Suppressor macrophage (primary cell): ENCODE measurements around the gene CEACAM19.
"Not testable (repeated sequence)": the region's sequence is repeated elsewhere in the genome, so short reads cannot be mapped to it uniquely, and the experiment has no call there.

ENCODE experiments used
- DNase-seq, 4 experiments: peaks; one replicate each; pipeline ENCODE4 v3.0.0-alpha.2; 2020 to 2022

Gene CEACAM19

DNA sequence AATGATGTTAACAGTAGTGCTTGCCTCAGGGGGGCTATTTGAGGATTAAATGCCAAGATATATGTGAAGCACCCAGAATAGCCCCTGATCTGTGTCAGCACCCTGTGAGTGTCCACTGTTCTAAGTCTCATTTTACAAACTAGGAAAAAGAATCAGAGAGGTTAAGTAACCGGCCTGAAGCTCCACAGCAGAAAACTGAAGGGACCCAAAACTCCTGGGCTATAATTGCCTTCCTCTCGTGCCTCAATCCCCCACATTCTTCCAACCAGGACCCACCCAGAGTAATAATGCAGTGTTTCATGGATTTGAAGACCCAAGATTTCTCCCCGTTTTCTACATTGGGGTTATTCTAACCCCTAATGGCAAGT is 25.2 kb upstream of the CEACAM19 start:
- DNase-seq = no peak

DNA sequence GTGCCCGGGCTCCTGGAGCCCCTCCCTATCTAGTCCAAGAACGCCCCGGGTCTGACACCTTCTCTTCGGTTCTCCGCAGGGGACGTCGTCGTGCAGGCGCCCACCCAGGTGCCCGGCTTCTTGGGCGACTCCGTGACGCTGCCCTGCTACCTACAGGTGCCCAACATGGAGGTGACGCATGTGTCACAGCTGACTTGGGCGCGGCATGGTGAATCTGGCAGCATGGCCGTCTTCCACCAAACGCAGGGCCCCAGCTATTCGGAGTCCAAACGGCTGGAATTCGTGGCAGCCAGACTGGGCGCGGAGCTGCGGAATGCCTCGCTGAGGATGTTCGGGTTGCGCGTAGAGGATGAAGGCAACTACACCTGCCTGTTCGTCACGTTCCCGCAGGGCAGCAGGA is 24.1 kb upstream of the CEACAM19 start:
- DNase-seq = no peak

DNA sequence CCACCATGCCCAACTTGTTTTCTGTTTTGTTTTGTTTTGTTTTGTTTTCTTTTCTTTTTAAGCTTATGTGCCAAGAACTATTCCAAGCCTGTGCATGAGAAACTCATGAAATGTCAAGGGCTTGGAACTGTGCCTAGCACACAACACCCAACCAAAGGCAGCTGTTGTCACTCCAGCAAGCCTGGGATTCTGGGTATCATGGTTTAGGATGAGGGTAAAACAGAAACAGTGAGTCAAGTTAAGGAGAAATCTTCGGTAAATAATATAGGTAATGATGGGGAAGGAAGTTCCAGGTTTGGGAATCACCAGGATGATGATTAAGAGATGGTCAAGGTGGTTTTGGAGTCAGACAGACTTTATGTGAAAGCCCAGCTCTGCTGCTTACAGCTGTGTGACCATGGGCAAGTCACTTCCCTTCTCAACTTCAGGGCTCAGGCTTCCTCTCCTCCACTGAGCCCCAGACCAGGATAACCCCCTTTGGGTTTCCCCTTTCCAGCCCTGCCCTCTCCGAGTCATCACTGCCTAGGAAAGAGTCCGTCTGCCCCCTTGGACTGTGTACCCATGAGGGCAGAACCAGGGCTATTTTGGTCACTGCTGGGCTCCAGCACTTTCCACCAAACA is 22.5 kb upstream of the CEACAM19 start:
- DNase-seq = peak; percentile 50 to 77 (median 64)

DNA sequence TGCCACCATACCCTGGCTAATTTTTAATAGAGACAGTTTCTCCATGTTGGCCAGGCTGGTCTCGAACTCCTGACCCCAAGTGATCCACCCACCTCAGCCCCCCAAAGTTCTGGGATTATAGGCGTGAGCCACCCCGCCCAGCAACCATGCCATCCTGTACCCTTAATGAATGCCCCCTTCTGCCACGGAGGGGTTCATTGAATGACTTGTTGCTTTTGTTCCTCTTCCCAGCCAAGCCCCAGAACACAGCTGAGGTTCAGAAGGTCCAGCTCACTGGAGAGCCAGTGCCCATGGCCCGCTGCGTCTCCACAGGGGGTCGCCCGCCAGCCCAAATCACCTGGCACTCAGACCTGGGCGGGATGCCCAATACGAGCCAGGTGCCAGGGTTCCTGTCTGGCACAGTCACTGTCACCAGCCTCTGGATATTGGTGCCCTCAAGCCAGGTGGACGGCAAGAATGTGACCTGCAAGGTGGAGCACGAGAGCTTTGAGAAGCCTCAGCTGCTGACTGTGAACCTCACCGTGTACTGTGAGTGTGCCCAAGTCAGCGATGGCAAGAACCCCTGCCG is 21.6 kb upstream of the CEACAM19 start:
- no peak for DNase-seq

DNA sequence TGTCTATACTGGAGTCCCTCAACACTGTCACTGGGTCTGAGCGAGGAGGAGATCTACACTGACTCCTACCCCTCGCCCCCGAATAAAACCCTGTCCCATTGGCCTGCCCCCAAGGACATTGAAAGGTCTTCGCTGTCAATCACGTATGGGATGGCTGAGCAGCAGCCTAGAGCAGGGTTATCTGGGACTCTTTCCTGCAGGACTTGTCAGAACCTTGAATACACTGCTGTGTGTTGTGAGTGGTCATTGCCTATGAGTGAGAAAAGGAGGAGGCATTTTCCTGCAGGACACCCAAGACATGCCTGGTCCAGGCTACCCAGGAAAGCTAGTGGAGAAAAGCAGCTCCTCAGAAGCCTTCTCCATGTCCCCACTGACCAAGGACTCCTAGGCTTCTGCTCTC is 17.9 kb upstream of the CEACAM19 start:
- DNase-seq = no peak

DNA sequence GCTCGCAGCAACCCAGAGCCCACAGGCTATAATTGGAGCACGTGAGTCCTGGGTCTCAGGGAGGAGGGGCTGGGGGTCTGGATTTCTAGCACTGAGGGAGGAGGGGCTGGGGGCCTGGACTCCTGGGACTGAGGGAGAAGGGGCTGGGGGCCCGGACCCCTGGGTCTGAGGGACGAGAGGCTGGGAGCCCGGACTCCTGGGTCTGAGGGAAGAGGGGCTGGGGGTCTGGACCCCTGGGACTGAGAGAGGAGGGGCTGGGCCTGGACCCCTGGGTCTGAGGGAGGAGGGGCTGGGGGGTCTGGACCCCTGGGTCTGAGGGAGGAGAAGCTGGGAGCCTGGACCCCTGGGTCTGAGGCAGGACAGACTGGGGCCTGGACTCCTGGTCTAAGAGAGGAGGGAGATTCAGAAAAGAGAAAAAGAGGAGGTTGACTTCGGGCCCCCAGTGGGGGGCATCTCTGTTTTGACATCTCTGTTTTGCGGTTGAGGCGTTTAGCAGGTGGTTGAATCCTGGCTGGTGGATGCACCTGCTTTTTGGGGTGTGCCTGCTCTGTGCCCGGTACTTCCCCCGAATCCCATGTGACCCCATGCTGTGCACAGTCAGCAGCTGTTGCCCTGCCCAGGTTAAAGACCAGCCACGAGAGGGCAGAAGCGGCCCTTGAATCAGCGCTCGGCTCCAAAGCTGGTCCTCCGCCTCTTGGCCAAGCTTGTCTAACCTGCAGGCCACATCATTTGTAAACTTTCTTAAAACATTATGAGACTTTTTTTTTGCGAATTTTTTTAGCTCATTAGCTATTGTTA is 17.1 kb upstream of the CEACAM19 start:
- DNase-seq = peak; percentile 83 to 92 (median 90)

DNA sequence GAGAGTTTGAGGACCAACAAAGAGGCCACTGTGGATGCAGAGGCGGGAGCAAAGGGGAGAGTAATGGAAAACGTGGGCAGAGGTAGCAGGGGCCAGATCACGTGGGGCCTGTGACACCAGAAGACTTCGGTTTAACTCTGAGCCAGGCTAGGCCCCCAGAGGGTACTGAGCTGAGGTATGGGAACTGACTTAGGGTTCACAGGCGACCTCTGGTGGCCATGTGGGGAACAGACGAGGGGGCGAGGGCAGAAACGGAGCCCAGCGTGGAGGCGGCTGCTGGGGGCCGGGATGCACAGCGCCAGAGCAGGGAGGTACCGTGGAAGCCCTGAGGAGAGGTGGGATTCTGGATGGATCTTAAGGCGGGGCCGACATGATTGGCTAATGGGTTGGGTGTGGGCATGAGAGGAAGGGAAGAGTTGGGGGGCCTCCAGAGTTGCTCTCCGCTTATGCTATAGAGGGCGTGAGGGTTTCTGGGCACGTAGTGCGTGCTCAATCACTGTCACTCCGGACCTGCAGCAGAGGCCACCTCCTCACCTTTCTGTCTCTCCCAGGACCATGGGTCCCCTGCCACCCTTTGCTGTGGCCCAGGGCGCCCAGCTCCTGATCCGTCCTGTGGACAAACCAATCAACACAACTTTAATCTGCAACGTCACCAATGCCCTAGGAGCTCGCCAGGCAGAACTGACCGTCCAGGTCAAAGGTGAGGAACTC is 13.9 kb upstream of the CEACAM19 start:
- DNase-seq = peak; percentile 71 to 86 (median 77)

DNA sequence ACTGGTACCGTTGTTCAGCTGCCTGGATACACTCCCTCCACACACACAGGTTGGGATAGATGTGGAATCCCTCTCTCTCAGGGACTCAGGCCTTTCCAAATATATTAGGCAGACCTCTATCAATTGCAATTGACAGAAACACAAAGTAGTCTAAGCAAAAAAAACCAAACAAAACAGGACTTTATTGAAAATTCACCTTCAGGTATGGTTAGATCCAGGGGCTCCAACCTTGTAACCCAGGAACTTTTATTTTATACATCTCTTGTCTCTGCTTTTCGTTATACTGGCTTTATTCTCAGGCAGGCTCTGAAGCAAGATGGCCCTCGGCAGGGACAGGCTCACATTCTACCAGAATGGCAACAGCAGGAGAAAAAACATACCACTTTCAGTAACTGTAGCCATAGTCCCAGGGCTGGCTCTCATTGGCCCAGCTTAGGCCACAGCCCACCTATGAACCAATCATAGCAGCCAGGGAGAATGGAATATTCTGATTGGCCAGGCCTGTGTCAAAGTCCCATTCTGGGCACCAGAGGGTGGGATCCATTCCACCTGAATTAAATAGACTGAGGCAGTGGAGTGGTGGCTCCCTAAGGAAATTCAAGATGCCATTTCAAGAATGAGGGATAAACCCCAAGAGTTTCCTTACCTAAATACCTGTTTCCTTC is 13.1 kb upstream of the CEACAM19 start:
- no peak for DNase-seq

DNA sequence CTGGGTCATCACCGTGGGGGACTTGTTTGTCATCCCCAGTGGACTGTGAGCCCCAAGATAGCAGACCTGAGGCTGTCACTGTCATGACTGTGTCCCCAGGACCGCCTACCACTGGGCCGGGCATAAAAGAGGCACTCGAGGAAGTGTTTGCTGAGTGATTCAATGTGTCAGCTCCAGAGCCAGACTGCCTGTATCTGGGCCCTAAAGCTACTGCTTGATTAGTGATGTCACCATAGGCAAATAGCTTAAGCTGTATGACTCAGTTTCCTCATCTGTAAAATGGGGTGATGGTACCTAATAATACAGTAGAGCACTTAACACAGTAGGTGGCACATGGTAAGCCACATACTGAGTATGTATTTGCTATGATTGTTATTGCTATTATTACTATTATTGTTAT is 11.2 kb upstream of the CEACAM19 start:
- no peak for DNase-seq

DNA sequence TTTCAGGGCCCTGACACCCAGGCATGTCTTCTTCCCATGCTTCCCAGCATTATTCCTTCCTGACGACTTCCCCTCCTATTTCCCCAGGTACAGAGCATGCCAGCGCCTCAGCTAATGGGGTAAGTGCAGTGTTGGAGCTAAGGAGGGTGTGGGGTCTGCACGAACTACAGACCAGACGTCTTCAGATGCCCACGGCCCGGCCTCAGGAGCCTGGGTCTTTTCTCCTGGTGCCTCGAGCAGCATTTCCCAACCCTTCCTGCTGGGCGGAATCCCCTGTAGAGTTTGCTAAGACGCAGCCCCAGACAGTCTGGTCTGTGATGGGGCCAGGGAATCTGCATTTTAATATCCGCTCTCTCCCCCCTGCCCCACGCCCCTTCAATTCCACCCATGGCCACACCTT is 10.1 kb upstream of the CEACAM19 start:
- DNase-seq = no peak

DNA sequence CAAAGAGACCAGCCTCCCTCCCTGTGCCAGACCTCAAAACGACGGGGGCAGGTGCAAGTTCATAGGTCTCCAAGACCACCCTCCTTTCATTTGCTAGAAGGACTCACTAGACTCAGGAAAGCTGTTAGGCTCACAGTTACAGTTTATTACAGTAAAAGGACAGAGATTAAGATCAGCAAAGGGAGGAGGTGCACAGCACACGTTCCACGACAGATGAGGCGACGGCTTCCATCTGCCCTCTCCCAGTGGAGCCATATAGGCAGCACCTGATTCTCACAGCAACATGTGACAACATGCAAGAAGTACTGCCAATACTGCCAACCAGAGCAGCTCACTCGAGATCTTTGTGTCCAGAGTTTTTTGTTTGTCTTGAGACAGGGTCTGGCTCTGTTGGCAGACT is 9.4 kb upstream of the CEACAM19 start:
- no peak for DNase-seq

DNA sequence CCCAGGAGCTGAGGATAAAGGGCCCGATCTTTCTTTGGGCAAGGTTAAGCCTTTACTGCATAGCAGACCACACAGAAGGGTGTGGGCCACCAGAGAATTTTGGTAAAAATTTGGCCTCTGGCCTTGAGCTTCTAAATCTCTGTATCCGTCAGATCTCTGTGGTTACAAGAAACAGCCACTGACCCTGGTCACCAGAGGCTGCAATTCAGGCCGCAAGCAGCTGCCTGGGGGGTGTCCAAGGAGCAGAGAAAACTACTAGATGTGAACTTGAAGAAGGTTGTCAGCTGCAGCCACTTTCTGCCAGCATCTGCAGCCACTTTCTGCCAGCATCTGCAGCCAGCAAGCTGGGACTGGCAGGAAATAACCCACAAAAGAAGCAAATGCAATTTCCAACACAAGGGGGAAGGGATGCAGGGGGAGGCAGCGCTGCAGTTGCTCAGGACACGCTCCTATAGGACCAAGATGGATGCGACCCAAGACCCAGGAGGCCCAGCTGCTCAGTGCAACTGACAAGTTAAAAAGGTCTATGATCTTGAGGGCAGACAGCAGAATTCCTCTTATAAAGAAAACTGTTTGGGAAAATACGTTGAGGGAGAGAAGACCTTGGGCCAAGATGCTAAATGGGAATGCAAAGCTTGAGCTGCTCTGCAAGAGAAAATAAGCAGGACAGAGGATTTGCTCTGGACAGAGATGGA is 8.4 kb upstream of the CEACAM19 start:
- DNase-seq = no peak

DNA sequence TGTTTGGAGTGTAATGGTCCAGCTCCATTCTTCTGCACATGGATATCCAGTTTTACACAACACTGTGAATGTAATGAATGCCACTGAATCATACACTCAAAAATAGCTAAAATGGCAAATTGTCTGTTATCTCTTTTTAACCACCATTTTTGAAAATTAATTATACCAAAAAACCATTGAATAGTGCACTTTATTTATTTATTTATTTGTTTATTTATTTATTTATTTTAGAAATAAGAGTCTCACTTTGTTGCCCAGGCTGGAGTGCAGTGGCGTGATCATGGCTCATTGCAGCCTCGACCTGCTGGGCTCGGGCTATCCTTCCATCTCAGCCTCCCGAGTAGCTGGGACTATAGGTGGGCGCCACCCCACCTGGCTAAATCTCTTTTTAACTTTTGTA is 7.3 kb upstream of the CEACAM19 start:
- DNase-seq = no peak

DNA sequence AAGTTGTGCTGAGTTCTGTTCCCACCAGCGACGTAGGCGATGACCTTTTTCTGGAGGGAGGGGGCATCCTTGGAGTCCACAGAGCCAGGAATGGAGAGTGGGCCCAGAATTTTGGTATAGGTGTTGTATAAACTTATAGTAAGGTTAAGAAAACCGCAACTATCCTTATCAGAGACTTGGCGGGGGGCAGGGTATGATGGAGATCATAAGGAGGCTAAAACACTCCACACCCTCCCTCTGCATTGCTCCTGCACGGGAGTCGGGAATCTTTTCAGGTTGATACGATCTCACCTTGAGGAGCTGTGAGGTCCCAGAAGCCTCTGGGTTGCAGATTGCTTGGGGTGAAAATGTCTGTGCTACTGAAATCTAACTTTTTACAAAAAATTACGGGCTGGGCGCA is 6.3 kb upstream of the CEACAM19 start:
- DNase-seq = no peak

DNA sequence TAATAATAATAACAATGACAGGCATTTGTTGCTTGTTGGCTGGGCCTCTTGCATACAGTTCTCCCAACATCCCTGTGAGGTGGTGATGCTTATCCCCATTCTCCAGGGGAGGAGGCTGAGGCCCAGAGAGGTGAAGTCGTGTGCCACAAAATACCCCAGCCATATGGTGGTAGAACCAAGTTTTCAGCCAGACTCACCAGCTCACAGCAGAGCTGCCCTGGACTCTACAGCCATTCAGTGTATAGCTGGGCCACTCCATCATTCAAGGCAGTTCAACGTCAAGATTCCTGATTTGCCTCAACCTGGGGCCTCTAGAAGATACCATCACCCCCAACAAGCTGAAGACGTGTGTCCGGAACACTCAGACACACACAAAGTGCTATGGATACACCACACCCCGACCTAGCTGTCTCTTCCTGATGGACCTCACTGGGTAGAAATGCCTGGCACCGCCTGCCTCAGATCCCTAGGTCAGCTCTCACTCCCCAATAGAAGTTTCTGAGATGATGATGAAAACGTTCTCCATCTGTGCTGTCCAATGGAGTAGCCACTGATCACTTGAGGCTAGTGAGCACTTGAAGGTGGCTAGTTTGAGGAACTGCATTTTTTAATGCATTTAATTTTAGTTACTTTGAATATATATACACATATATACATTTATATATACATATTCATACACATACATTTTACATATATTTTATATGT is 4.3 kb upstream of the CEACAM19 start:
- no peak for DNase-seq

DNA sequence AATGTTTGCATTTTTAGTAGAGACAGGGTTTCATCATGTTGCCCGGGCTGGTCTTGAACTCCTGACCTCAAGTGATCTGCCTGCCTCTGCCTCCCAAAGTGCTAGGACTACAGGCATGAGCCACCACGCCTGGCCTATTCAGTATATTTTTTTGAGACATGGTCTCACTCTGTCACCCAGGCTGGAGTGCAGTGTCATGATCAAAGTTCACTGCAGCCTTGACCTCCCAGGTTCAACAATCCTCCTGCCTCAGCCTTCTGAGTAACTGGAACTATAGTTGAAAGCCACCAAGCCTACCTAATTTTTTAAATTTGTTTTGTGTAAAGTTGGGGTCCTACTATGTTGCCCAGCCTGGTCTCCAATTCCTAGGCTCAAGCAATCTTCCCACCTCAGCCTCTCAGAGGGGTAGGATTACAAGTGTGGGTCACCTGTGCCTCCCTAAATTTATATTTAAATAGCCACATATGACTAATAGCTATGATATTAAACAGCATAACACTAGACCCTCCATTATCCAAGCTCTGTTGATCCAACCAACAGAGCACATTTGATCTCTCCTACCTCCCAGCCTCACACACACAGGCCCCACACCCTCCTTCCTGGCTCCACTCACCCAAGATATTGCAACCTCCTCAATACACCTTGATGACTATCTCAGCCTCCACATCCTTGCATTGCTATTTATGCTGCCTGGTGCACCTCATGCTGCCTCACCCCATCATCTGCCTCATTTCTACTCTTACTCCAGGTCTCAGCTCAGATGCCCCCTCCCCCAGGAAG is 2.1 kb upstream of the CEACAM19 start:
- DNase-seq = no peak

DNA sequence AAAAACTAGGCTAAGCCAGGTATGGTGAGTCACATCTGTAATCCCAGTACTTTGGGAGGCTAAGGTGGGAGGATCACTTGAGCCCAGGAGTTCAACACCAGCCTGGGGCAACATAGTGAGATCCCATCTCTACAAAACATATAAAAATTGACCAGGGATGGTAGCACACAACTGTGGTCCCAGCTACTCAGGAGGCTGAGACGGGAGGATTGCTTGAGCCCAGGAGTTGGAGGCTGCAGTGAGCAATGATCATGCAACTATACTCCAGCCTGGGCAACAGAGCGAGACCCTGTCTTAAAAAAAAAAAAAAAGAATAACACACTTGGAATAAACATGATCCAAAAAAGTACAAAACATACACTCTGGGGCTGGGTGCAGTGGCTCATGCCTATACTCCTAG is 1.3 kb upstream of the CEACAM19 start:
- not testable (repeated sequence) for DNase-seq

DNA sequence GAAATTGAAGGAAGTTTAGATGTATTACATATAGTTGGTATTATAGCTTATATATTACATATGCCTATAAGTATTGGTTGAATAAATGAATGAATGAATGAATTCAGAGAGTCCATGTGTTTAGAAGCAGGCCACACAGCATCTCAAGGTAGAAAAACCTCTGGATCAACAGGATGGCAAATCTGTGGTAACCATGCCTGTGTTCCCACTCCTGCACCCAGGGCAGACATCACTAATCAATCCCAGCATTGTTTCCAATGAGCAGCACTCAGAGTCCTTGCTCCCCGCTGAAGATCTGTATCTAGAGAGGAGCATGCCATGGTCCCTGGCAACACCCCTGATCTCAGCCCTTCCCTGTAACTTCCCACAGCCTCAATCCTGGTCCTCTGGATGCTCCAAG is 944 bp downstream of the CEACAM19 start:
- no peak for DNase-seq

DNA sequence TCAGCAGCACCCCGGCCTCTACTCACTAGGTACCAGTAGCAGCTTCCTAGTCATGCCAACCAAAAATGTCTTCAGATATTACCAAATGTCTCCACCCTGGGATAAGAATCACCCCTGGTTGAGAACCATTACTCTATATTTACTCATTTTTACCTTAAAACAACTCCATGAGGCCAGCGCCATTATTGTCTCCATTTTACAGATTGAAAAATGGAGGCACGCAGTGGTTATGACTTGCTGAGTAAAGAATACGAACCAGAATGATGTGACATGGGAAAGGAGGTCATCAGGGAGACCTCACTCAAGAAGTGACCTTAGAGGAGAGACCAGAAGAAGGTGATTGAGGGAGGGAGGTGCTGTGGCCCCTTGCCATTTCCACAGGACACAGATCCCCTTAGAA is 2.2 kb downstream of the CEACAM19 start:
- DNase-seq = no peak

DNA sequence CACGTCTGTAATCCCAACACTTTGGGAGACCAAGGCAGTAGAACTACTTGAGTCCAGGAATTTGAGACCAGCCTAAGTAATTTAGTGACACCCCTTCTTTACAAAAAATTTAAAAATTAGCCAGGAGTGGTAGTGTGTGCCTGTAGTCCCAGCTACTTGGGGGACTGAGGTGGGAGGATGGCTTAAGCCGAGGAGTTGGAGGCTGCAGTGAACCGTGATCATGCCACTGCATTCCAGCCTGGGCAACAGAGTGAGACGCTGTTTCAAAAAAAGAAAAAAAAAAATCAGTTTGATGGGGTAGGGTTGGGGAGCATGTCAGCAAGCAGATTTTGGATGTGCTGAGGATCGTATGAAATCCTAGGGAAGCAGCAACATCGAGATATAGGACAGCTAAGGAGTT is 4.2 kb downstream of the CEACAM19 start:
- no peak for DNase-seq
